Tibial nerve (tissue), 3 donors: ENCODE data around the gene RBM34.
"Not testable (repeated sequence)": the region's sequence is repeated elsewhere in the genome, so short reads cannot be mapped to it uniquely, and the experiment has no call there.

ENCODE experiments used
- POLR2A ChIP-seq, 2 donors: fragments of 450-650 bp; IDR thresholded peaks; one replicate each; pipeline ENCODE4 v1.6.1; 2017; ENCODE audit warnings: antibody characterized with exemption in 2 of 2, mild to moderate bottlenecking in 2 of 2, moderate library complexity in 2 of 2
- TF ChIP-seq, protein P1 (sequence below), 5 experiments: fragments of 200-600 bp in 3 of 5; fragments of 450-650 bp in 2 of 5; sonication (generic) in 3 of 5; IDR thresholded peaks; one replicate each; pipeline ENCODE4 v1.5.1; 2016 to 2019; ENCODE audit warnings: antibody characterized with exemption in 5 of 5, mild to moderate bottlenecking in 3 of 5, moderate library complexity in 2 of 5

DNA sequence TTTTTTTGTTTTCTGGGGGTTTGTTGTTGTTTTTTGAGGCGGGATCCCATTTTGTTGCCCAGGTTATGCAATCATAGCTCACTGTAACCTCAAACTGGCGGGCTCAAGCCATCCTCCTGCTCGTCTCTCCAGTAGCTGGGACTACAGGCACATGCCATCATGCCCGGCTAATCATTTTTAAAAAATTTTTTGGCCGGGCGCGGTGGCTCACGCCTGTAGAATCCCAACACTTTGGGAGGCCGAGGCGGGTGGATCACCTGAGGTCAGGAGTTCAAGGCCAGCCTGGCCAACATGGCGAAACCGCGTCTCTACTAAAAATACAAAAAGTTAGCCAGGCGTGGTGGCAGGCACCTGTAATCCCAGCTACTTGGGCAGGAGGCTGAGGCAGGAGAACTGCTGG lies 63.5 kb downstream of the RBM34 start:
- TF ChIP-seq, protein P1, sequence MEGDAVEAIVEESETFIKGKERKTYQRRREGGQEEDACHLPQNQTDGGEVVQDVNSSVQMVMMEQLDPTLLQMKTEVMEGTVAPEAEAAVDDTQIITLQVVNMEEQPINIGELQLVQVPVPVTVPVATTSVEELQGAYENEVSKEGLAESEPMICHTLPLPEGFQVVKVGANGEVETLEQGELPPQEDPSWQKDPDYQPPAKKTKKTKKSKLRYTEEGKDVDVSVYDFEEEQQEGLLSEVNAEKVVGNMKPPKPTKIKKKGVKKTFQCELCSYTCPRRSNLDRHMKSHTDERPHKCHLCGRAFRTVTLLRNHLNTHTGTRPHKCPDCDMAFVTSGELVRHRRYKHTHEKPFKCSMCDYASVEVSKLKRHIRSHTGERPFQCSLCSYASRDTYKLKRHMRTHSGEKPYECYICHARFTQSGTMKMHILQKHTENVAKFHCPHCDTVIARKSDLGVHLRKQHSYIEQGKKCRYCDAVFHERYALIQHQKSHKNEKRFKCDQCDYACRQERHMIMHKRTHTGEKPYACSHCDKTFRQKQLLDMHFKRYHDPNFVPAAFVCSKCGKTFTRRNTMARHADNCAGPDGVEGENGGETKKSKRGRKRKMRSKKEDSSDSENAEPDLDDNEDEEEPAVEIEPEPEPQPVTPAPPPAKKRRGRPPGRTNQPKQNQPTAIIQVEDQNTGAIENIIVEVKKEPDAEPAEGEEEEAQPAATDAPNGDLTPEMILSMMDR (IDR thresholded peaks at IDR 0.05), result not testable (repeated sequence)
- not testable (repeated sequence) for TF ChIP-seq POLR2A (IDR thresholded peaks at IDR 0.05)
